ENCODE data around the gene SYNE1.

Gene SYNE1

GRCh38 chr6:152309006-152309405 is 328.2 kb downstream of the SYNE1 start:
- DNase-seq (ENCODE audit: low read depth) = no peak
- Histone ChIP-seq H3K36me3 (ENCODE audit: control insufficient read depth, insufficient read depth, low read length, severe bottlenecking) (peaks cover 76% of the 10 kb centered on the region), H3K4me1 (ENCODE audit: control insufficient read depth, insufficient read depth, low read length) (no peaks in the 10 kb centered on the region)

GRCh38 chr6:152308306-152308705 is 328.9 kb downstream of the SYNE1 start:
- Histone ChIP-seq H3K4me1 (ENCODE audit: control insufficient read depth, insufficient read depth, low read length) (no peaks in the 10 kb centered on the region), H3K27me3 (replicated peaks; ENCODE audit: control insufficient read depth, insufficient read depth, low read length) (no peaks in the 10 kb centered on the region), H3K9me3 (ENCODE audit: control insufficient read depth, low read length) (no peaks in the 10 kb centered on the region), H3K36me3 (ENCODE audit: control insufficient read depth, insufficient read depth, low read length, severe bottlenecking) (peaks cover 75% of the 10 kb centered on the region), H3K4me3 (ENCODE audit: low read length) (no peak overlapping the region), H3K9ac (ENCODE audit: low read length) (no peak overlapping the region)
- no peak for DNase-seq (ENCODE audit: low read depth)

More at GRCh38 chr6:152309006-152309405, 328.2 kb downstream of the SYNE1 start:
- H3K9me3 ChIP-seq (ENCODE audit: control insufficient read depth, low read length) = no peaks in the 10 kb centered on the region
- no peak overlapping the region for H3K9ac ChIP-seq (ENCODE audit: low read length)
- H3K4me3 ChIP-seq (ENCODE audit: low read length) = no peak overlapping the region
- no peaks in the 10 kb centered on the region for H3K27me3 ChIP-seq (replicated peaks; ENCODE audit: control insufficient read depth, insufficient read depth, low read length)

GRCh38 chr6:152305672-152306071 is 331.5 kb downstream of the SYNE1 start:
- H3K36me3 ChIP-seq (ENCODE audit: control insufficient read depth, insufficient read depth, low read length, severe bottlenecking) = peaks cover 61% of the 10 kb centered on the region
- H3K27me3 ChIP-seq (replicated peaks; ENCODE audit: control insufficient read depth, insufficient read depth, low read length) = no peaks in the 10 kb centered on the region
- no peak for DNase-seq (ENCODE audit: low read depth)
- H3K4me1 ChIP-seq (ENCODE audit: control insufficient read depth, insufficient read depth, low read length) = peaks cover 16% of the 10 kb centered on the region
- H3K9me3 ChIP-seq (ENCODE audit: control insufficient read depth, low read length) = no peaks in the 10 kb centered on the region
- H3K4me3 ChIP-seq (ENCODE audit: low read length) = no peak overlapping the region
- no peak overlapping the region for H3K9ac ChIP-seq (ENCODE audit: low read length)

GRCh38 chr6:152301765-152302568 is 335.2 kb downstream of the SYNE1 start:
- H3K4me3 ChIP-seq (ENCODE audit: low read length) = peak overlapping the region; percentile 95
- DNase-seq (ENCODE audit: low read depth) = peak; percentile 94
- peaks cover 42% of the 10 kb centered on the region for H3K36me3 ChIP-seq (ENCODE audit: control insufficient read depth, insufficient read depth, low read length, severe bottlenecking)
- no peaks in the 10 kb centered on the region for H3K9me3 ChIP-seq (ENCODE audit: control insufficient read depth, low read length)
- H3K4me1 ChIP-seq (ENCODE audit: control insufficient read depth, insufficient read depth, low read length) = peaks cover 16% of the 10 kb centered on the region
- peak overlapping the region; percentile 85 for H3K9ac ChIP-seq (ENCODE audit: low read length)
- H3K27me3 ChIP-seq (replicated peaks; ENCODE audit: control insufficient read depth, insufficient read depth, low read length) = no peaks in the 10 kb centered on the region

- DNase-seq (ENCODE audit: low read depth) = no peak
- Histone ChIP-seq H3K4me1 (ENCODE audit: control insufficient read depth, insufficient read depth, low read length) (peaks cover 16% of the 10 kb centered on the region), H3K36me3 (ENCODE audit: control insufficient read depth, insufficient read depth, low read length, severe bottlenecking) (peaks cover 36% of the 10 kb centered on the region), H3K9me3 (ENCODE audit: control insufficient read depth, low read length) (no peaks in the 10 kb centered on the region), H3K9ac (ENCODE audit: low read length) (peak overlapping the region; percentile 85), H3K4me3 (ENCODE audit: low read length) (peak overlapping the region; percentile 95), H3K27me3 (replicated peaks; ENCODE audit: control insufficient read depth, insufficient read depth, low read length) (no peaks in the 10 kb centered on the region)
These were observed 336.0 kb downstream of the SYNE1 start for GRCh38 chr6:152301021-152301764.

- H3K9me3 ChIP-seq (ENCODE audit: control insufficient read depth, low read length) = no peaks in the 10 kb centered on the region
- H3K36me3 ChIP-seq (ENCODE audit: control insufficient read depth, insufficient read depth, low read length, severe bottlenecking) = peaks cover 32% of the 10 kb centered on the region
- H3K4me1 ChIP-seq (ENCODE audit: control insufficient read depth, insufficient read depth, low read length) = peaks cover 22% of the 10 kb centered on the region
- no peak for DNase-seq (ENCODE audit: low read depth)
- no peak overlapping the region for H3K9ac ChIP-seq (ENCODE audit: low read length)
- H3K27me3 ChIP-seq (replicated peaks; ENCODE audit: control insufficient read depth, insufficient read depth, low read length) = no peaks in the 10 kb centered on the region
- no peak overlapping the region for H3K4me3 ChIP-seq (ENCODE audit: low read length)
These were observed 336.6 kb downstream of the SYNE1 start for GRCh38 chr6:152300517-152300916.

GRCh38 chr6:152298848-152299735 is 338.1 kb downstream of the SYNE1 start:
- H3K4me1 ChIP-seq (ENCODE audit: control insufficient read depth, insufficient read depth, low read length) = peaks cover 30% of the 10 kb centered on the region
- H3K9me3 ChIP-seq (ENCODE audit: control insufficient read depth, low read length) = no peaks in the 10 kb centered on the region
- no peaks in the 10 kb centered on the region for H3K27me3 ChIP-seq (replicated peaks; ENCODE audit: control insufficient read depth, insufficient read depth, low read length)
- no peak overlapping the region for H3K4me3 ChIP-seq (ENCODE audit: low read length)
- no peak for DNase-seq (ENCODE audit: low read depth)
- no peak overlapping the region for H3K9ac ChIP-seq (ENCODE audit: low read length)
- H3K36me3 ChIP-seq (ENCODE audit: control insufficient read depth, insufficient read depth, low read length, severe bottlenecking) = peaks cover 27% of the 10 kb centered on the region

GRCh38 chr6:152298055-152298647 is 339.0 kb downstream of the SYNE1 start:
- Histone ChIP-seq H3K36me3 (ENCODE audit: control insufficient read depth, insufficient read depth, low read length, severe bottlenecking) (peaks cover 31% of the 10 kb centered on the region), H3K4me1 (ENCODE audit: control insufficient read depth, insufficient read depth, low read length) (peaks cover 30% of the 10 kb centered on the region), H3K27me3 (replicated peaks; ENCODE audit: control insufficient read depth, insufficient read depth, low read length) (no peaks in the 10 kb centered on the region), H3K4me3 (ENCODE audit: low read length) (no peak overlapping the region), H3K9ac (ENCODE audit: low read length) (no peak overlapping the region), H3K9me3 (ENCODE audit: control insufficient read depth, low read length) (no peaks in the 10 kb centered on the region)
- no peak for DNase-seq (ENCODE audit: low read depth)

- H3K36me3 ChIP-seq (ENCODE audit: control insufficient read depth, insufficient read depth, low read length, severe bottlenecking) = peaks cover 44% of the 10 kb centered on the region
- peaks cover 24% of the 10 kb centered on the region for H3K4me1 ChIP-seq (ENCODE audit: control insufficient read depth, insufficient read depth, low read length)
- no peak overlapping the region for H3K9ac ChIP-seq (ENCODE audit: low read length)
- no peak for DNase-seq (ENCODE audit: low read depth)
- no peaks in the 10 kb centered on the region for H3K27me3 ChIP-seq (replicated peaks; ENCODE audit: control insufficient read depth, insufficient read depth, low read length)
- H3K4me3 ChIP-seq (ENCODE audit: low read length) = no peak overlapping the region
- H3K9me3 ChIP-seq (ENCODE audit: control insufficient read depth, low read length) = no peaks in the 10 kb centered on the region
These were observed 340.4 kb downstream of the SYNE1 start for GRCh38 chr6:152296648-152297376.

GRCh38 chr6:152295920-152296319 is 341.2 kb downstream of the SYNE1 start:
- H3K4me3 ChIP-seq (ENCODE audit: low read length) = no peak overlapping the region
- H3K36me3 ChIP-seq (ENCODE audit: control insufficient read depth, insufficient read depth, low read length, severe bottlenecking) = peaks cover 51% of the 10 kb centered on the region
- peaks cover 15% of the 10 kb centered on the region for H3K4me1 ChIP-seq (ENCODE audit: control insufficient read depth, insufficient read depth, low read length)
- no peaks in the 10 kb centered on the region for H3K27me3 ChIP-seq (replicated peaks; ENCODE audit: control insufficient read depth, insufficient read depth, low read length)
- DNase-seq (ENCODE audit: low read depth) = no peak
- H3K9ac ChIP-seq (ENCODE audit: low read length) = no peak overlapping the region
- no peaks in the 10 kb centered on the region for H3K9me3 ChIP-seq (ENCODE audit: control insufficient read depth, low read length)

Data from adipocyte (in vitro differentiated cells).